M059J (cell line): ENCODE data around the gene SLC35G6. TPM values are rescaled to one million over a fixed set of nuclear protein-coding genes. Genes with fewer than 3 reads are reported as not detected.

Experiments used
- DNase-seq: peaks from one replicate; pipeline ENCODE4 v3.0.0-alpha.2; 2012; ENCODE audit warnings: low read depth
- total RNA-seq: library from RNA; depleted of rRNA; stranded (reverse); fragments of >200 nt; shearing (Covaris generic); gene quantifications from 2 replicates; pipeline ENCODE4 v1.2.3, GENCODE V29; 2014; rRNA removed

Gene SLC35G6
- total RNA-seq, 1 experiment from 2014 or later = not detected

DNA sequence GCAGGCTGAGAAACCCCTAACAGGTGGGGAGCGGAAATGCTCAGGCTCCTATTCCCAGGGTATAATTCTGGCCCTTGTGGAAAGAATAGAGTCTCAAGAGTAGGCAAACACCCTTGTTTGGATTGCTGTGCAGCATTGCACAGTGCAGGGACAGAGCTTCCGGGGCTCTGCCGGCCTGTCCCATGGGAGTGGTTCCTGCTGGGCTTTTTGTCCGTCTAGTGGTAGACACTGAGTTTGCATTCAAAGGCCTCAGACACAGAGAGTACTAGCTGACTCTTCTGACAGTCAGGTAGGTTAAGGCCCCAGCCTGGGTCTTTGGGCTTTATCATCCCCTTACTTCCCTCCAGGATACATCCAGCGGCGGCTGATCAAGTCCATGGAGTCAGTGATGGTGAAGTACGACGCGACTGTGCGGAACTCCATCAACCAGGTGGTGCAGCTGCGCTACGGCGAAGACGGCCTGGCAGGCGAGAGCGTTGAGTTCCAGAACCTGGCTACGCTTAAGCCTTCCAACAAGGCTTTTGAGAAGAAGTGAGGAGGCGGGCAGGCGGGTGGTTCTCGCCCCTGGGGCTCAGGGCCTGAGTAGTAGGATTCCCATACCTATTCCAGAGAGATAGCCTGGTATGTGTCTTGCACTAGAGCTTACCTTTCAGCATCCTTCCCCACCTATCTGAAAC is 21.1 kb downstream of the SLC35G6 start:
- DNase-seq = no peak

DNA sequence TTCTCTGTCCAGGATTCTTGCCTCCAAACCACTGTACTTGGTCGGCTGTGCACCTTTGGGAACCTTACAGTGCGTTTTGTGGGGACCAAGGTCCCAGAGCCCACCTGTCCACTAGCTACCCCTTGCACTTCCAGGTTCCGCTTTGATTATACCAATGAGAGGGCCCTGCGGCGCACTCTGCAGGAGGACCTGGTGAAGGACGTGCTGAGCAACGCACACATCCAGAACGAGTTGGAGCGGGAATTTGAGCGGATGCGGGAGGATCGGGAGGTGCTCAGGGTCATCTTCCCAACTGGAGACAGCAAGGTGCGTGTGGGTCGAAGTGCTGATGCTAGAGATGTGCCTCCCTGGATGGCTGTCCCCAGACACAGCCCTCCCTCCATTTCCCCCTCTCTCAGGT is 21.7 kb downstream of the SLC35G6 start:
- DNase-seq = no peak

DNA sequence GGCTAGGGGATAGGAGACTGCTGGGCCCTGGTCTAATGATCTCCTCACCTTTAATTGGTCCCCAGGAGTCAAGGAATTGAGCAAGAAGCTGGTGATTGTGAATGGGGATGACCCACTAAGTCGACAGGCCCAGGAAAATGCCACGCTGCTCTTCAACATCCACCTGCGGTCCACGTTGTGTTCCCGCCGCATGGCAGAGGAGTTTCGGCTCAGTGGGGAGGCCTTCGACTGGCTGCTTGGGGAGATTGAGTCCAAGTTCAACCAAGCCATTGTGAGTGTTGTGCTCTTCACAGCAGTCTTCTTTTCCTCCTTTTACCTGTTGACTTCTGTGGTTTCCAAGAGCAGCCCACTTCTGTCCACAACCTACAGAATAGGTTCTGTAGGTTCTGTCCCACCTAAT is 22.3 kb downstream of the SLC35G6 start:
- DNase-seq = no peak

DNA sequence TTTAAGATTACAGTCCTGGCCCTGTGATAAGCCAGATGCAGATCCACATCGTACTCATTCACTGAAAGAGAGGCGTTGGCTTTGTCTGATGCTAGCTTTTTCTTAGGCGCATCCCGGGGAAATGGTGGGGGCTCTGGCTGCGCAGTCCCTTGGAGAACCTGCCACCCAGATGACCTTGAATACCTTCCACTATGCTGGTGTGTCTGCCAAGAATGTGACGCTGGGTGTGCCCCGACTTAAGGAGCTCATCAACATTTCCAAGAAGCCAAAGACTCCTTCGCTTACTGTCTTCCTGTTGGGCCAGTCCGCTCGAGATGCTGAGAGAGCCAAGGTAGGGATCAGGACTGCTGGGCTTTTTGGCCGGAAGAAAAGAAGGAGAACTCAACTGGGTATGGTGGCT is 26.9 kb downstream of the SLC35G6 start:
- DNase-seq = no peak

DNA sequence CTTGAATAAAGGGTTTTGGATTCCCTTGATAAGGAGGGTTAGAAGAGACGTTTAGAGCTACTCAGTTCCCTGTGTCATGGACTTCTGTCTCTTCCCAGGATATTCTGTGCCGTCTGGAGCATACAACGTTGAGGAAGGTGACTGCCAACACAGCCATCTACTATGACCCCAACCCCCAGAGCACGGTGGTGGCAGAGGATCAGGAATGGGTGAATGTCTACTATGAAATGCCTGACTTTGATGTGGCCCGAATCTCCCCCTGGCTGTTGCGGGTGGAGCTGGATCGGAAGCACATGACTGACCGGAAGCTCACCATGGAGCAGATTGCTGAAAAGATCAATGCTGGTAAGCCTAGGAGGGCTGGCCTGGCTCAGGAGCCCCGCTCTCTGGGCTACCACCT is 27.6 kb downstream of the SLC35G6 start:
- no peak for DNase-seq

DNA sequence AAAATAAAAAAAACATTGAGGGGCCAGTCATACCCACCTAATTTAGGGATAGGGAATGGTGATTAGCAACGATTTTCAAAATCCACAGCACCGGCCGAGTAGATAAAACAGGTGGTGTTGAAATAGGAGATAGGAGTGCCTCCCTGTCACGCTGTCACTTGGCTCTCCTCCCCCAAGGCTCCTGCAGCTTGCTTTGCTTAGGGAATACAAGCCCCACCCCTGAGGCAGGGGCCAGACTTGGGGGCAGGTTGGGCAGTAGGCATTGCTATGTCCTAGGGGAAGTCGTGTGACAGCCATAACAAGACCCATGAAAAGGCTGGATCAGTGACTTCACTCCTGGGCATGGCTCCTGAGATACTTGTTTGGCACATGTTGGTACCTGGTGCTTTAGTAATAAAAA is 28.7 kb downstream of the SLC35G6 start:
- DNase-seq = no peak

DNA sequence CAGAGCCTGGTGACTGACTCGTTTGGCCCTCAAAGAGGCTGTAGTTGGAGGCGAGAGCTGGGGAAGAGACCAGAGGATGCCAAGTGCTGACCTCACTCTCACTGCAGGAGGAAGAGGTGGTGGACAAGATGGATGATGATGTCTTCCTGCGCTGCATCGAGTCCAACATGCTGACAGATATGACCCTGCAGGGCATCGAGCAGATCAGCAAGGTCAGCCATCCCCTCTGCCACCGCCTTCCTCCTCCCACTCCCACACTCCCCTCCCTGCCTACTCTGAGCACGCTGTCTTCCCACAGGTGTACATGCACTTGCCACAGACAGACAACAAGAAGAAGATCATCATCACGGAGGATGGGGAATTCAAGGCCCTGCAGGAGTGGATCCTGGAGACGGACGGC is 29.9 kb downstream of the SLC35G6 start:
- DNase-seq = no peak

DNA sequence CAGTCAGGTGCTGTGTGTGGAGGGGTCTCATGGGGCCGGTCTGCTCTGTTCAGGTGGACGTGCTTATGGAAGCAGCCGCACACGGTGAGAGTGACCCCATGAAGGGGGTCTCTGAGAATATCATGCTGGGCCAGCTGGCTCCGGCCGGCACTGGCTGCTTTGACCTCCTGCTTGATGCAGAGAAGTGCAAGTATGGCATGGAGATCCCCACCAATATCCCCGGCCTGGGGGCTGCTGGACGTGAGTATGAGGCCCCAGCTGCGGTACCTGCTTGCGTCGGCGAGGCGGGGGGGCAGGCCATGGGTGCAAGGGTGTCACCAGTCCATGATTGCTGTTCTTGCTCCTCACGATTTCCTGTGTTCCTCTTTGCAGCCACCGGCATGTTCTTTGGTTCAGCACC is 30.9 kb downstream of the SLC35G6 start:
- DNase-seq = no peak

DNA sequence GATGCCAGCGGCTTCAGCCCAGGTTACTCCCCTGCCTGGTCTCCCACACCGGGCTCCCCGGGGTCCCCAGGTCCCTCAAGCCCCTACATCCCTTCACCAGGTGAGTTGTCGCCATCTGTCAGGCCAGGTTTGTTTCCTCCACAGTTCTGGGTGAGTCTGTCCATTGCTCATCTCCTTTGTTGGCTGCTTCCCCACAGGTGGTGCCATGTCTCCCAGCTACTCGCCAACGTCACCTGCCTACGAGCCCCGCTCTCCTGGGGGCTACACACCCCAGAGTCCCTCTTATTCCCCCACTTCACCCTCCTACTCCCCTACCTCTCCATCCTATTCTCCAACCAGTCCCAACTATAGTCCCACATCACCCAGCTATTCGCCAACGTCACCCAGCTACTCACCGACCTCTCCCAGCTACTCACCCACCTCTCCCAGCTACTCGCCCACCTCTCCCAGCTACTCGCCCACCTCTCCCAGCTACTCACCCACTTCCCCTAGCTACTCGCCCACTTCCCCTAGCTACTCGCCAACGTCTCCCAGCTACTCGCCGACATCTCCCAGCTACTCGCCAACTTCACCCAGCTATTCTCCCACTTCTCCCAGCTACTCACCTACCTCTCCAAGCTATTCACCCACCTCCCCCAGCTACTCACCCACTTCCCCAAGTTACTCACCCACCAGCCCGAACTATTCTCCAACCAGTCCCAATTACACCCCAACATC is 31.7 kb downstream of the SLC35G6 start:
- DNase-seq = no peak

DNA sequence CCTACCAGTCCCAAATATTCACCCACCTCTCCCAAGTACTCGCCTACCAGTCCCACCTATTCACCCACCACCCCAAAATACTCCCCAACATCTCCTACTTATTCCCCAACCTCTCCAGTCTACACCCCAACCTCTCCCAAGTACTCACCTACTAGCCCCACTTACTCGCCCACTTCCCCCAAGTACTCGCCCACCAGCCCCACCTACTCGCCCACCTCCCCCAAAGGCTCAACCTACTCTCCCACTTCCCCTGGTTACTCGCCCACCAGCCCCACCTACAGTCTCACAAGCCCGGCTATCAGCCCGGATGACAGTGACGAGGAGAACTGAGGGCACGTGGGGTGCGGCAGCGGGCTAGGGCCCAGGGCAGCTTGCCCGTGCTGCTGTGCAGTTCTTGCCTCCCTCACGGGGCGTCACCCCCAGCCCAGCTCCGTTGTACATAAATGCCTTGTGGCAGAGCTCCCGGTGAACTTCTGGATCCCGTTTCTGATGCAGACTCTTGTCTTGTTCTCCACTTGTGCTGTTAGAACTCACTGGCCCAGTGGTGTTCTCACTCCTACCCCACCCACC is 32.7 kb downstream of the SLC35G6 start:
- no peak for DNase-seq

DNA sequence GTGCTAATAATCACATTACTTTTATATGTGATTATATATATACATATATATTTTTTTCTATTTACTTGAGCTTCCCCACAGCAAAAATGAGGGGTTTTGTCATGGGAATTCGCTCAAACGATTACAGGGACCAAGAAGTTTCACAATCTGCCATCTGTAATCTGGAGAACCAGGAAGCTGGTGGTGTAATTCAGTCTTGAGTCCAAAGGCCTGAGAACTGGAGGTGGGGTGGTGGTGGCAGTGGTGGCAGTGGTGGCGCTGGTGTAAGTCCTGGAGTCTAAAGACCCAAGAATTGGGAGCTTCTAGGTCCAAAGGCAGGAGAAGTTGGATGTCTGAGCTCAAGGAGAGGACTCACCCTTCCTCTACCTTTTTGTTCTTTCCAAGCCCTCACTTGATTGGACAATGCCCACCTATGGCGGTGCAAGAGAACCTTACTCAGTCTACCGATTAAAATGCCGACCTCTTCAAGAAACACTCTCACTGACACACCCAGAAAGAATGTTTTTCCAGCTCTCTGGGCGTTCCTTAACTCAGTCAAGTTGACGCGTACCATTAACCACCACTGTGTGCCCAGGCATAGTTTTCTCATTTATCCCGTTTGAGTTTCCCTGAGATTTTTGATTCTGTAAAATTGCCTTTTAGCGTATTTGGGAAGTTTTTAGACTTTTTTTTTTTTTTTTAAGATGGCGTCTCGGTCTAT is 34.8 kb downstream of the SLC35G6 start:
- DNase-seq = no peak

DNA sequence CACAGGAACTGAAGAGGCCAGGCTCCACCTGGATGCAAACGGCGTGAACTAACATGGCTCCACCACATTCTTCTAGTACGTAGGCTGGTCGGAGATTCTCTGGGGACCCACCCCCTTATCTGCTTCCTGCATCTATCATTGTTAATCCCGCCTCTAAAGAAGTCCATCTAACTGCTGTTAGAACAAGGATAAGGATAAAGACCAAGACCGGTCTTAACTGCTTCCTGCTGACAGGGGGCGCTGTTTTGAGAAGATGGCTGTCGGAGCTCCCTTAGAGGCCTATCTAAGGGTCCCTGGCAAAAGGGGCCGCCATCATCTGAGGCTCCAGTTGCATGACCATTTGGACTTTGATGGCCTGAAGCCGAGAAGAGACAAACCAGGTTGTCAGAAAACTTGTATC is 41.8 kb downstream of the SLC35G6 start:
- no peak for DNase-seq

DNA sequence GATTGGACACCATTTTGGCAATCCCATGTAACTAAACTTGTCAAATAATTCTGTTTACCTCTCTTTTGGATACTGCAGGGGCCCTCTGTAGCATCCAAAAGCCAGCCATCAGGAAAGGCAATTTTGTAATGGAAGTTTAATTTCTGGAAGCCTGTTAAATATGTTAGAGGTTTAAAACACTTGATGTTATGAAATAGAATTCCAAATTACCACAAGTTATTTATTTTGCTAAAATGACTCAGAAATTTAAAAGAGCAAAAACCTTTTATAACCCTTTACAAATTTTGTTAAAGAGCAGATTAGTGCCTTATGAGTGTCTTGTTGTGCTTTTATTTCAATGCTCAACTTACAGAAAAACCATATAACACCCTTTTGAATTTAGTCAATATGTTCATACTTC is 47.6 kb downstream of the SLC35G6 start:
- DNase-seq = no peak

DNA sequence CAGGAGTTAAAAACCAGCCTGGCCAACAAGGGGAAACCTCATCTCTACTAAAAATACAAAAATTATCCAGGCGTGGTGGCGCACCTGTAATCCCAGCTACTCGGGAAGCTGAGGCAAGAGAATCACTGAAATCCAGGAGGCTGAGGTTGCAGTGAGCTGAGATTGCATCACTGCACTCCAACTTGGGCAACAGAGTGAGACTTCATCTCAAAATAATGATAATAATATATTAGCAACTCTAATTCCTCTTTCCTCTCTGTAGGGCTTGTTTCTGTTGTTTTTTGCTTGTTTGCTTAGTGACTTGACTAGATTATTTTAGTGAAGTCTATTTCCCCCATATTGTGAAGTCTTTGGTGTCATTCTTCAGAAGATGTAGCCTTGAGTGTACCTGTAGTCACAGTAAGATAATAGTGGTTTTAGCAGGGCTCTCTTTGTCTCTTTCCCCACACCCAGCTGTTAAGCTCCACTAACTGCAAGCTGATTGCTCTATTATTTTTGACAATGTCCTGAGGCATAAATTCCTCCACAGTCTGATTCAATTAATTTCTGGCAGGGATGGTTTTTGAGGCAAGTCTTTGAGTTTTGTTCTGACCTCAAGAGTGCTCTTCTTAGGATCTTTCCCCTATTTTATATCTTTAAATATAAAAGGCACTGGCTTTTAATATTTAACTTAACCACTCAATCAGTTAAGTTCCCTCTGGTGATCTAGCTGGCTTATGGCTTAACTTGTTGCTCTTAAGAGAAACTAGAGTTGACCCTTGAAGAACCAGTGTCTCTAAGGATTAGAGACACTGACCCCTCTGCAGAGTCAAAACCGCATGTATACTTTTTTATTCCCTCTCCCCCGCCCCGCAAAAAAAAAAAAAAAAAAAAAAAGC is 49.0 kb downstream of the SLC35G6 start:
- no peak for DNase-seq

Other genes with a start within 250 kb of the SLC35G6 start
- gene DVL2, start 246.9 kb upstream of the SLC35G6 start, total RNA-seq = 23.9 and 39.1 TPM in 2 replicates
- gene PHF23, start 242.0 kb upstream of the SLC35G6 start, total RNA-seq = 49.6 and 53.3 TPM in 2 replicates
- 575 and 595 TPM in 2 replicates for gene GABARAP, start 239.0 kb upstream of the SLC35G6 start, total RNA-seq
- 38.4 and 42.6 TPM in 2 replicates for gene CTDNEP1, start 229.7 kb upstream of the SLC35G6 start, total RNA-seq
- gene ELP5, start 229.2 kb upstream of the SLC35G6 start, total RNA-seq = 75.1 and 75.3 TPM in 2 replicates
- 0.10 and 2.4 TPM in 2 replicates for gene CLDN7, start 219.0 kb upstream of the SLC35G6 start, total RNA-seq
- 0.44 TPM in 1 of 2 replicates, not detected in the other for gene SLC2A4, start 199.7 kb upstream of the SLC35G6 start, total RNA-seq
- 0.39 and 0.79 TPM in 2 replicates for gene YBX2, start 186.8 kb upstream of the SLC35G6 start, total RNA-seq
- 428 and 432 TPM in 2 replicates for gene EIF5A, start 173.8 kb upstream of the SLC35G6 start, total RNA-seq
- gene GPS2, start 166.1 kb upstream of the SLC35G6 start, total RNA-seq = 94.3 and 118 TPM in 2 replicates
- gene NEURL4, start 152.1 kb upstream of the SLC35G6 start, total RNA-seq = 3.6 and 8.0 TPM in 2 replicates
- gene ACAP1, start 144.9 kb upstream of the SLC35G6 start, total RNA-seq = not detected in 2 replicates
- gene KCTD11, start 129.3 kb upstream of the SLC35G6 start, total RNA-seq = 3.5 and 7.1 TPM in 2 replicates
- not detected in 2 replicates for gene TMEM95, start 126.3 kb upstream of the SLC35G6 start, total RNA-seq
- 0.62 and 0.67 TPM in 2 replicates for gene TNK1, start 100.4 kb upstream of the SLC35G6 start, total RNA-seq
- 17.0 and 29.2 TPM in 2 replicates for gene PLSCR3, start 86.9 kb upstream of the SLC35G6 start, total RNA-seq
- 122 and 146 TPM in 2 replicates for gene TMEM256, start 77.3 kb upstream of the SLC35G6 start, total RNA-seq
- gene NLGN2, start 73.6 kb upstream of the SLC35G6 start, total RNA-seq = 8.9 and 16.5 TPM in 2 replicates
- not detected in 2 replicates for gene SPEM1, start 61.1 kb upstream of the SLC35G6 start, total RNA-seq
- gene SPEM2, start 55.8 kb upstream of the SLC35G6 start, total RNA-seq = not detected in 2 replicates
- not detected in 2 replicates for gene SPEM3, start 52.6 kb upstream of the SLC35G6 start, total RNA-seq
- gene TMEM102, start 46.0 kb upstream of the SLC35G6 start, total RNA-seq = 5.3 and 10.0 TPM in 2 replicates
- gene FGF11, start 41.9 kb upstream of the SLC35G6 start, total RNA-seq = 3.7 and 5.0 TPM in 2 replicates
- 10.7 and 16.6 TPM in 2 replicates for gene CHRNB1, start 36.4 kb upstream of the SLC35G6 start, total RNA-seq
- 13.9 and 26.7 TPM in 2 replicates for gene ZBTB4, start 1.8 kb upstream of the SLC35G6 start, total RNA-seq
- gene POLR2A, start 2.9 kb downstream of the SLC35G6 start, total RNA-seq = 15.2 and 26.1 TPM in 2 replicates
- gene TNFSF12, start 67.6 kb downstream of the SLC35G6 start, total RNA-seq = 13.3 and 20.3 TPM in 2 replicates
- 3.2 and 4.2 TPM in 2 replicates for gene TNFSF13, start 77.3 kb downstream of the SLC35G6 start, total RNA-seq
- gene SENP3, start 80.5 kb downstream of the SLC35G6 start, total RNA-seq = 75.1 and 88.2 TPM in 2 replicates
- 120 and 147 TPM in 2 replicates for gene CD68, start 98.2 kb downstream of the SLC35G6 start, total RNA-seq
- 216 and 398 TPM in 2 replicates for gene MPDU1, start 102.4 kb downstream of the SLC35G6 start, total RNA-seq
- not detected in 2 replicates for gene SOX15, start 108.6 kb downstream of the SLC35G6 start, total RNA-seq
- gene FXR2, start 133.5 kb downstream of the SLC35G6 start, total RNA-seq = 28.3 and 51.7 TPM in 2 replicates
- gene SAT2, start 146.4 kb downstream of the SLC35G6 start, total RNA-seq = 36.3 and 37.4 TPM in 2 replicates
- not detected in 2 replicates for gene SHBG, start 148.7 kb downstream of the SLC35G6 start, total RNA-seq
- gene ATP1B2, start 169.5 kb downstream of the SLC35G6 start, total RNA-seq = 0.10 TPM in 1 of 2 replicates, not detected in the other
- gene TP53, start 206.0 kb downstream of the SLC35G6 start, total RNA-seq = 73.1 and 79.1 TPM in 2 replicates
- gene WRAP53, start 207.0 kb downstream of the SLC35G6 start, total RNA-seq = 14.2 and 20.3 TPM in 2 replicates
- 1.1 TPM in 2 replicates for gene EFNB3, start 223.8 kb downstream of the SLC35G6 start, total RNA-seq
- gene DNAH2, start 236.3 kb downstream of the SLC35G6 start, total RNA-seq = 0.02 TPM in 1 of 2 replicates, not detected in the other